NCI-H2107 treated with DMSO at 0.1 percent for 48 hours (cell line): ENCODE measurements around the gene P4HA3.

Experiments used
- DNase-seq: peaks from one replicate; lab custom pipeline; 2025; ENCODE audit not compliant: unreplicated experiment; lab: John Stamatoyannopoulos, UW

The P4HA3 gene

DNA sequence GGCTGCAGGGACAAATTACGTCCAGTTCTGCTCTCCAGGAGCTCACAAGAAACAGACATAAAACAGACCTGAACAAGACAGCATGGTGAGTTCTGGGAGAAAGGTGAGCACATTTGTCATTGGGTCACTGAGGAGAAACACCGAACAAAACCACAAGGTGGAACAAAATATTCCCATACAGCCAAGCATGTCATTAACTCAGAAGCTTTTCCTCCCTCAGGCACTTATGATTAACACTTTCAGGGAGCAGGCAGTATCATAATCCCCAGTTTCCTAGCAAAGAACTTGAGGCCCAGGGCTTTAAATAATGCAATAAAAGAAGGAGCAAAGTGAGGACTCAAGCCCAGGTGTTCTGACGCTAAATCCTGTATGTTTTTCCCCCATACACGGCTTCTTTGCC, 43.0 kb downstream of the P4HA3 start:
- no peak for DNase-seq

DNA sequence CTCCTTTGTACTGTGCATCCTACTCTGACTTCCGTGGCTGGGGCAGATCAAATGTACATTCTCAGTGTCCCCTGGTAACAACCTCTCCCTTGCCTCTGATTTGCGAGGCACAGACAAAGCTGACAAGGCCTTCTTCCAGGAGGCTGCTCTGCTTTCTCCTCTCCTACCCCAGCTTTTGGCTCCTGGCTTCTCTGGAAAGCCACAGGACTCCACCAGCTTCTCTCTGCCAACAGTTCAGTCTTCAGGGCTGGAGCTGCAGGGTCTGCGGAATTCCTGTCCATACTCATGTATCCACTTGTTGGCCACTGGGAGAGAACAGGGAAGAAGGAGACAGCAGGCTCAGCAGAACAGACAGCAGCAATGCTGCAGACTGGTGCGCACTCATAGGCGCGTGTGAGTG, 44.4 kb downstream of the P4HA3 start:
- no peak for DNase-seq

DNA sequence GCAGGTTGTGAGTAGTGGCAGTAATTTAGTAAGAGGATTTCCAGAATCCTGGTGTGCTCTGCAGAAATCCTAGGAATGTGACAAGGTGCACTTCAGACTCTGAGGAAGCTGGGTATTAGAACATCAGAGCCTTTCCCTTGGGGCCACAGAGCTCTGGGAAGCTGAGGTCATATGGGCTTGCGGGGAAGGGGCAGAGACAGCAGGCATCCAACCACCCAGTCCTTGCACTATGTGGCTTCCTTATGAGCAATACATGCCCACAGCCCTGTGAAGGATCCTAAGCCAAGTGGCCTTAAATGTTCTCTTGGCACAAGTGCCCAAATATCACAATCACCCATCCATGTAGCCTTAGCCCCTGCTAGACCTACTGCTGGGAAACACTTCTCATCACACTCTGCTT, 46.2 kb downstream of the P4HA3 start:
- no peak for DNase-seq

DNA sequence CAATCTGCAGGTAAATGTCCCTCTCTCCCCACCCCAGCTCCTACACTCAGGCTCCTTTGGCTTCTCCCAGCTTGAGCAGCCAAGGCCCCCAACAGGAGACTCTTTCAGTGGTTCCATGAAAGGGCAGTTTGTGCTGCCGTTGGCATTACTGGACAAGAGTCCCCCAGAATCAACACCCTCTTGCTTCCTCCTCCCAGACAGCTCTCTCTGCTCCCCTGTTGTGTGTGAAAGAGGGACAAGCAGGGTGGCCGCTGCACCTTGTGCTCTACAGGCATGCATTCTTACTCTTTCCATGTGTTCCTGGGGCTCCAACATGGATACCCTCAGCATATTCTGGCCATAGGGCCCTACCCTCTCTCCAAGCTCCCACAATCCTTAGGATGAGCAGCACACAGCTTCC, 48.7 kb downstream of the P4HA3 start:
- no peak for DNase-seq

DNA sequence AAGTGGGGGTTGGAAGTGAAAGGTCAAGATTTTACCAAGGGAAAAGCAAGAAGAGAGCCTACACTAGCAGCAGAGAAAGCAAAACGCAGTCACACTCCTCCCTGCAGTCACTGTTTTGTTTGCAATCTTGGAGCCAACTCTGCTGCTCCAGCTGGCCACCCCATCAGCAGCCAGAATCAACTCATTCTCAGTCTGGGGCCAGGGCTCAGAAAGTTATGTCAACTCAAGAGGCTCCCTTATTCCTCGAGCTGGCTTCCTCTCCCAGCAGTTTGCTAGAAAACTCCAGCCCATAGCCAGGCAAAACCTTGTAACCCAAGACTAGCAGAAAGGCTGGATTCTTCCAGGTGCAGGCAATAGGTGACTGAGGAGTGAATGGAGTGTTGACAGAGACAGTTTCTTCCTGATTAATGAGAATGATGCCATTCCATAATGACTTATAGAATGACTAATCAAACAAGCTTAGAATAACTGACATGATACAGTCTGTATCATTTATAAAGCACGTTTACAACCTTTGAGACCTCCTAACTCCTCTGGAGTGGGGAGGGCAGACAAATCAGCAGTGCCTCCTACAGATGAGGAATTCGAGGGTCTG, 53.4 kb downstream of the P4HA3 start:
- DNase-seq = no peak

DNA sequence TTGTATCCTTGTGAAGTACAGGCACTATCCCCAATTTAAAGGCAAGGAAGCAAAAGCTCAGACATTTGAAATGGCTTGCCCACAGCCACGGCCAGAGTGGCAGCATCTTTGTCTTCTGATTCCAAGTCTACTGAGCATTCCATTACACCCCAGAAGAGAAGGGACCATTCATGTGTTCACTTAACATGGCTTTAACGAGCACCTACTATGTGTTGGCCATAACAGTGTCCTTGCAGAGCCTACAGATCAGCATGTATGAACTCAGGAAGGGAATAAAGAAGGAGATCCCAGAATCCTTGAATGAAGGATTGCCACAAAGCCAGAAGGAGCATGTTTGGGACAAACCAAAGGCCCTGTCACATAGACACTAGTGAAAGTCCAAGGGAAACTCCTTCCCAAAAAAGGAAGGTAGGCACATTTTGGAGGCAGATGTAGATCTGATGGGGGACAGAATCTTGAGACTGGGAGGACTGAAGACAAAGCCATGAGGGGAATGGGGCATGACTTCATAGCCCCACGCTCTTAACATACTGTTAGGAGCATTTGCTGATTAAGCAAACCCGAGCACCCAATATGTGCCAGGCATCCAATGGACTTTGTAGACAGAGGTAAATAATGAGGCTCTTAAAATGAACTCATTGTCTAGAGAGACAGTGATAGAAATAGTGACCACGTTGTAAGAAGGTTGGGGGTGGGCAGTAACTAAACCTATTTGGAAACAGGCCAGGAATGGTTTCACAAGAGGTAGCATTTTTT, 54.9 kb downstream of the P4HA3 start:
- DNase-seq = no peak

DNA sequence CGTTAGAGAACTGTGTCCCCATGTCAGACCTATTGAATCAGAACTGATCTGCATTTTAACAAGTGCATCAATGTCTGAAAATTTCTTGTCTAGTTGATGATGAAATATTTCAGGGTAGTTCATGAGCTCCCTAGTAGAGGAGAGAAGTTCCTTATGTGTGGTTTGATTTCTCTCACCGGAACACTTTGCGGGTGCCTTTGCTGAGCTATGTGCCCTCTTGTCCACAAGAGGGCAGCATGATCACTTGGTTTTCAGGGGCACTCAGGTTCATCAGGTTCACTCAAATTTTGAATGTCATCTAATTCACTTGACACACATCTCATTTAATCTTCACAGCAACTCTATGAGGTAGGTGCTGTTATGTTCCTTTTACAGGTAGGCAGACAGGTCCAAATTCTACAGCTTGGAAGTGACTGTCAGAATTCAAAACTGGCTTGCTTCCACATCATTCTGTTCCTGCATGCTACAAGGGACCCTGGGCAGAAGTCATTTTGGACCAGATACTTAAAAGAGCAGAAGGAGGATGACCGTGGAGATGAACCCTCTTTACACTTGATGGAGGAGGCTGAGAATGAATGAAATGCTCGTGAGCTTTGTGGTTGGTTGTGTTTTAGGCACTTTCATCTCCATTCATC, 55.6 kb downstream of the P4HA3 start:
- peak; percentile 45 for DNase-seq

DNA sequence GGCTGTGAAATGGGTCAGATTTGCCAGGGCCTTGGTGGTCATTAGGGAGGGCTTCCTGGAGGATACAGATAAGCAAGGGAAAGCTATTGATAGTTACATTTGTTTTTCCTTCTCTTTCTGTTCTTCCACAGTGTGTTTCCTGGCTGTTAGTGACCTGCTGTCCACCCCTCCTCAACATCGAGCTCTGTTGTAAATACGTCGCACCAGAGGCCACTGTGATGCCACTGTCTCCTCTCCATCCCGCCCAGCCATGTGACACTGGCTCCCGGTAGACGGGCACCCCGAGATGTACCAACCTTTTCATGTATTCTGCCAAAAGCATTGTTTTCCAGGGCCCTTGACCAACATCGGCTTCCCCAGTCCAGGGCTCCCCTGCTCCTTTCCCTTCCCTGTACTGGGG, 58.1 kb downstream of the P4HA3 start:
- DNase-seq = no peak

DNA sequence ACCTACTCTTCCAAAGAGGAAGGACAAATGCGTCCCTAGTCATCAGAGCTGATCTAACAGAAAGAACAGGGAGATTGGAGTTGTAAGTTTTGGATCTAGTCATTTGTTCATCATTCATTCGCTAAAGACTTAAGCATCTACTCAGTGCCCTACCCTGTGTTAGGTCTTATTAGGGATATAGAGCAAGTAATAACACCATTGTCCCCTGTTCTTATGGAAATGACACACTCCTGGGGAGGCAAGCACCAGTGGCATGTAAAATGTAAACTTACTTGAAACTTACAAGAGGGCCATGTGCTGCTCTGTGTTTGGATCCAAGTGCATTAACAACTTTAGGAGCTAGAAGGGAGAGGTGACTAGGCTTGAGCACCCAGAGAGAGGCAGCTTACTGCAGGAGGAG, 61.9 kb downstream of the P4HA3 start:
- no peak for DNase-seq

DNA sequence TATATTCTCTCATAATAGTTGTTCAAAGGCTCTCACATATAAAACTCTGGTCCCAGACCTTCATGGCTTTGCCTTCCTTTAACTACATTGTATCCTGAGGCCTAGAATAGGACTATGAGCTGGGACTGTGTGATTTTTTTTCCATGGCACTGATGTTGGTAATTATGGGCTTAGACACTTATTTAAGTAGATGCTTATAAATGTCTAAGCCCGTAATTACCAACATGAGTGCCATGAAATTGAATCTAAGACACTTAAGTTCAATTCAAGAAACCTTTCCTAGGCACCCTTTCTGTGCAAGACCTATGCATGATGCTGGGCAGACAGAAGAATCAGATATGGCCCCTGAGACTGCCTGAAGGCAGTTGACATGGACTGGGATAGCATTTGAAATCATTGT, 63.0 kb downstream of the P4HA3 start:
- DNase-seq = no peak

DNA sequence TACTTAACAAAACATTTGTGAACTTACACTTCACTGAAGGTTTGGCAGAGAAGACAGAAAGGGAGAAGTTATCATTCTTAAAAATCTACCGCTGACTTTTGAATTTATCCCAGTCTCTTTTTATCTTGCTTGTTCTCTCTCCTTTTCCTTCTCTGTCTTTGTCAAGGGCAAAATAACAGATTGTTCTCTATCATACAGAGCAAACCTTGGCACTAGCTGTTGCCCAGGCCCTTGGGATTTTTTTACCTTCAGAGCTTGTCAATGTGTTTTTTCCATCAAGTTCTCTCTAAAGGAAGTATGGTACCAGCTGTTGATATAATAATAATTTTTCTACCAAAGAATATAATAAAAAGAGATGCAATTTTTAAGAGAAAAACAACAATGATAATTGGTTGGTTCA, 73.2 kb downstream of the P4HA3 start:
- DNase-seq = no peak

DNA sequence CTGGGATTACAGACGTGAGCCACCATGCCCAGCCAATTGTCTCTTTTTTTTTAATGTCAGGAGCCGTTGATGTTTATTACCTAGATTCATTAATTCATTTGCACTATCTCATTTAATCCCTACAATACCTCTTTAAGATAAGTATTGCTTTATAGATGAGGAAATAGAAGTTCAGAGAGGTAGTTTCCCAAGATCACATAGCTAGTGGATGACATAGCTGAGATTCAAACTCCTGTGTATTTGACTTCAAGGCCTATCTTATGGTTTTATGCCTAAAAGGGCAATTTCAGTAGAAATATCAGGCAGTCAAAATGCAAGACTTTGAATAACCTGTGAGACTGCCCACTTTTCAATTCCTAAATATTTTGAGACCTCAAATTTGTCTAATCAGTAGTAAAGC, 73.9 kb downstream of the P4HA3 start:
- no peak for DNase-seq

DNA sequence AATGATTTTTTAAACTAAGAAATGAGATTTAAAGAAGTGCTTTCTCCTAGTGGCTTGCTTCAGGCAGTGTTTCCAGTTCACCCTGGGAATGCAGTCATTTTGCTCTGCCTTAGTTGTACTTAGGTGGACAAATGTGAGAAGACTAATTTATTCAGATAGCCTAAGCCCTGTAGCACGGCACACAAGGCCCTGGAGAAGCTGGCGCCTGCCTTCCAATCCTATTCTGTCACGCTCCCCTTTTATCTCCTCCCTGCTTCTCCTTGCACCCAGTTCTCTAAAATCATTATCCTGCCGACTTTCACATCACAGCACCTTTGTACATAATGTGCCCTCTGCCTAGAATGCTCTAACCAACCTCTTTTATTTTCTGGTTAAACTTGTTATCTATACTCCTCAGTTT, 76.3 kb downstream of the P4HA3 start:
- no peak for DNase-seq

DNA sequence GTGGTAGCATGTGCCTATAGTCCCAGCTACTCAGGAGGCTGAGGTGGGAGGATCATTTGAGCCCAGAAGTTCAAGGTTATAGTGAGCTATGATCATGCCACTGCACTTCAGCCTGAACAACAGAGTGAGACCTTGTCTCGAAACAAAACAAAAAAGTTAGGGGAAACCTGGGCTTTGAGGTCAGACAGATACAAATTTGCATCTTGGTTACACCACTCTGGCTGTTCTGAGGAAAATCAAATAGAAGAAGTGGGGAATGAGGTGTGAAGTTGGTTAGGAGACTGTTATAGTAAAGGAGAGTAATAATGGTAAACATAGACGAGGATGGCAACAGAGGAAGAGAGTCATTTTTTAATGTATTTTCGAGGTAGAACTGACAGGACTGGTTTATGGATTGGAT, 77.8 kb downstream of the P4HA3 start:
- no peak for DNase-seq

DNA sequence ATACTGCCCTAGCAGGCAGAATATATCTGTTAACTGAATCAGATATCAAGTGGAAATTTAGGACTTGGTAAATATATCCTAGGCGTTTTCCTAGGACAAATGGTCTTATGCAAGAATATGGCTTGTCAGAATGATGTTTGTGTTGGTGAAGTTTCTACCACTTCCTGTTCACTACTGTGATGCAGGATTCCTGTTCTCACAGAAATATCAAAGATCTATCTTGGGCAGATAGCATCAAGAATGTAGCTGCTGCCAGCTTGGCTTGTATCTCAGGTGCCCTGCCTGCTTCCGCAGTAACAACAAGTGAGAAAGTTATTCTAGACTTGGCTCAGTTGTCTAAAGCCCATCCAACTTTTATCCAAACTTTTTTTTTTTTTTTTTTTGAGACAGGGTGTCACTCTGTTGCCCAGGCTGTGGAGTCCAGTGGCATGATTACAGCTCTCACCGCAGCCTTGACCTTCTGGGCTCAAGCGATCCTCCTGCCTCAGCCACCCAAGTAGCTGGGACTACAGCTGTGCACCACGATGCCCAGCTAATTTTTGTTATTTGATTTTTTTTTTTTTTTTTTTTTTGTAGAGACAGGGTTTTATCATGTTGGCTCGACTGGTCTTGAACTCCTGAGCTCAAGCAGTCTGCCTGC, 79.0 kb downstream of the P4HA3 start:
- no peak for DNase-seq

DNA sequence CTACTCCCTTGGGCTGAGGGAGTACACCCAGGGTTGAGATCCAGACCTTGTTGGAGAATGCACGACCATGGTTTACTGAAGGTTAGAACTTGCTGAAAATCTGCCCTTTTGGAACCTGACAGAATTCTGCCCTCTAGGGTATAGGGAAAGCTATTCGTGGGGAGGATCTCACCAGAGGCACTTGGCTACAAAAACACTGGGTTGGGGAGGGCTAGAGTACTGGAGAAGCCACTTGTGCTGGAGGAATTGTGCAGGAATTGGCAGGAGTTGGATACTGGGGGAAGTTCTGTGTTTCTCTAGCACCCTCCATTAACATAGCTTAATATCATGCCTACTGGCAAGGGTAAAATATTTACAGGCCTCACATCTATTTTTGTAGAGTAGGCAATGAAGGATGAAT, 84.5 kb downstream of the P4HA3 start:
- no peak for DNase-seq

DNA sequence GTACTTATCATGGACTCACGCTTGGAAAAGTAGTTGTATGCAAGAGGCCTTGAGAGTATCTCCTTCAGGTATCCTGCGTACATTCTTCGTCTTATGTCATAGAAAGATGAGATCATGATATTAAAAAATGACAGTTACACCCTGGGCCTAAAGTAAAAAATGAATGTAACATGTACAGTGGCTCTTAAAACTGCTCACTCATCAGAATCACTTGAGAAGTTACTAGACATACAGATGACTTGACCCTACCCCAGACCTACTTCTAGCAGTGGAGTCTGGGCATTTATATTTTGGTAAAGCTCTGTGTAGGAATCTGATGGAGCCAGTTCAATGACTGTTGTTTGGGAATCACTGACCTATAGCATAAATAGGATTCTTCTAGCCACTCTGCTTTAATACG, 85.9 kb downstream of the P4HA3 start:
- no peak for DNase-seq

DNA sequence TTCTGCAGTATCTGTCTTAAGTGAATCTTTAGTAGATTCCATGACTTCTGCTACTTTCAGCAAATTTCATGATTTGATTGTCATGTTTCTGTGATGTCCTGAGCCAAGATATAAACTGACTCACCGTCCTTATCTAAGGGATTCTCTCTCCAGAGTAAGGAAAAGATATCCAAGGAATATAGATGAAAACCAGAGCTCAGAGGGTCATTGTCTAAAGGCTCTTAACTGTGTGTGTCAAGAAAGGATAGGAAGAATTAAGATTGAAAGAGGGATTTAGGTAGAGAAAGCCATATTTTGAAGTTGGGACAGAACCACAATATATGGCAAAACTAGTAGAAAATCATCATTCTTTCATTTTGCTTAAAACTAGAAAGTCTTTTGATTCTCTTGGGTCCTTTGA, 89.6 kb downstream of the P4HA3 start:
- DNase-seq = no peak

DNA sequence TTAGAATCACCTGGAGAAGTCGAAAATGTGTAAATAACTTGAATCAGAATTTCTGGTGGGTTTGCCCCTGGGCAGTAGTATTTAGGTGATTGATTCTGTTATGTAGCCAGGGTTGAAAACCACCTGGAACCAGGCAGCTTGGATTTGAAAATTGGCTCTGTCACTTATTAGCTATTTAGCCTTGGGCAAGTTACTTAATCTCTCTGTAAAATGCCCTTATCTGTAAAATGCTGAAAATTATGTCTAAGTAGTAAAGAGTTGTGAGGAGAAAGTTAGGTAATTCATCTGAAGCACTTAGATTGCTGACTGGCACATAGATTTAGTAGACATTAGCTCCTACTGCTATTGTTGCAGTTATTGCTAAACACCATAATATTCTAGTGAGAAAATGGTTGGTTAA, 91.1 kb downstream of the P4HA3 start:
- DNase-seq = no peak
